ENCODE data around the gene OR51B2.
"Not testable (repeated sequence)": the region's sequence is repeated elsewhere in the genome, so short reads cannot be mapped to it uniquely, and the experiment has no call there.

OR51B2 gene

GRCh38 chr11:5339771-5340322 is 15.8 kb upstream of the OR51B2 start:
- TF ChIP-seq CTCF (IDR thresholded peaks at IDR 0.05) (no peak), ZFX (IDR thresholded peaks at IDR 0.05; ENCODE audit: borderline replicate concordance) (no peak)
- H3K27ac ChIP-seq = no peak overlapping the region

DNA sequence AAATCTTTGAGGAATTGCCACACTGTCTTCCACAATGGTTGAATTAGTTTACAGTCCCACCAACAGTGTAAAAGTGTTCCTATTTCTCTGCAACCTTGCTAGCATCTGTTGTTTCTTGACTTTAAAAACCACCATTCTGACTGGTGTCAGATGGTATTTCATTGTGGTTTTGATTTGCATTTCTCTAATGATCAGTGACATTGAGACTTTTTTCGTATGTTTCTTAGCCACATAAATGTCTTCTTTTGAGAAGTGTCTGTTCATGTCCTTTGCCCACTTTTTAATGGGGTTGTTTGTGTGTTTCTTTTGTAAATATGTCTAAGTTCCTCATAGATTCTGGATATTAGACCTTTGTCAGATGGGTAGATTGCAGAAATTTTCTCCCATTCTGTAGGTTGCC is 13.2 kb upstream of the OR51B2 start:
- H3K27ac ChIP-seq = not testable (repeated sequence)

DNA sequence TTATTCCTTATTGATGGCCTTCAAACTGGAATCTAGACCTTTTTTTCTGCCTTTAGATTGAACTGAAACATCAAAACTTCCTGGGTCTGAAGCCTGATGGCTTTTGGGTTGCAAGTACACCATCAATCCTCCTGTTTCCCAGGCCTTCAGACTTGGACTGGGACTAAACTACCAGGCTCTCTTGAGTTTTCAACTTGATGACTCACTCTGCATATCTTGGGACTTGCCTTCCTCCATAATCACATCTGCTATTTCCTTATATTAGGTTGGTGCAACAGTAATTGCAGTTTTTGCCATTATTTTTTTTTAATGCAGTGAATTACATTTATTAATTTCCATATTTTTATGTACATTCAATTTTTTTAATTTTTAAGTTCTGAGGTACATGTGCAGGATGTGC is 12.2 kb upstream of the OR51B2 start:
- no peak overlapping the region for H3K27ac ChIP-seq
- no peak for TF ChIP-seq CTCF (IDR thresholded peaks at IDR 0.05)
- no peak for TF ChIP-seq ZFX (IDR thresholded peaks at IDR 0.05; ENCODE audit: borderline replicate concordance)

GRCh38 chr11:5335170-5335569 is 11.1 kb upstream of the OR51B2 start:
- H3K27ac ChIP-seq = no peak overlapping the region
- no peak for TF ChIP-seq CTCF (IDR thresholded peaks at IDR 0.05)

- H3K27ac ChIP-seq = no peak overlapping the region
- no peak for TF ChIP-seq CTCF (IDR thresholded peaks at IDR 0.05)
- TF ChIP-seq ZFX (IDR thresholded peaks at IDR 0.05; ENCODE audit: borderline replicate concordance) = no peak
Measured at GRCh38 chr11:5317292-5317691, 6.8 kb downstream of the OR51B2 start.

- H3K27ac ChIP-seq = not testable (repeated sequence)
Measured at GRCh38 chr11:5313326-5314023, 10.6 kb downstream of the OR51B2 start.

DNA sequence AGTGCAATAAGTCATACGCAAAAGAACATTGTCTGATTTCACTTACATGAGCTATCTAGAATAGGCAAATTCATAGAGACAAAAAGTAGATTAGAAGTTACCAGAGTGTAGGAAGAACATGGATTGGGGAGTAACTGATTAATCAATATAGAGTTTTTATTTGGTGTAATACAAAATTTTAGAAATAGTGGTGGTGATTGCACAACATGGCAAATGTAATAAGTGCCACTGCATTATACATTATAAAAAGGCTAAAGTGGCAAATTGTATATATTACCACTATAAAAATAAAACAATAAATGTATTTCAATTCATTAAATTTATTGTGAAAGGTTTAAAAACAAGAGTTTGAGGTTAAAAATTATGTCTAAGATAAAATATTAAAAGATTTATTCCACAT is 13.7 kb downstream of the OR51B2 start:
- TF ChIP-seq ZFX (IDR thresholded peaks at IDR 0.05; ENCODE audit: borderline replicate concordance) (no peak), CTCF (IDR thresholded peaks at IDR 0.05) (no peak)
- H3K27ac ChIP-seq = no peak overlapping the region

GRCh38 chr11:5307256-5308019 is 16.7 kb downstream of the OR51B2 start:
- no peak for TF ChIP-seq CTCF (IDR thresholded peaks at IDR 0.05)
- H3K27ac ChIP-seq = no peak overlapping the region
